HG02884 (cell line): ENCODE measurements around the gene CELF2.
A peak's percentile ranks its signal among the peaks of the same experiment; 100 is the strongest.

Experiments
- ATAC-seq: cut with Tn5 transposase; IDR thresholded peaks from one replicate; pipeline ENCODE4 v1.9.1; 2021; ENCODE audit warnings: mild to moderate bottlenecking, moderate library complexity; ENCODE audit not compliant: unreplicated experiment

CELF2 gene

DNA sequence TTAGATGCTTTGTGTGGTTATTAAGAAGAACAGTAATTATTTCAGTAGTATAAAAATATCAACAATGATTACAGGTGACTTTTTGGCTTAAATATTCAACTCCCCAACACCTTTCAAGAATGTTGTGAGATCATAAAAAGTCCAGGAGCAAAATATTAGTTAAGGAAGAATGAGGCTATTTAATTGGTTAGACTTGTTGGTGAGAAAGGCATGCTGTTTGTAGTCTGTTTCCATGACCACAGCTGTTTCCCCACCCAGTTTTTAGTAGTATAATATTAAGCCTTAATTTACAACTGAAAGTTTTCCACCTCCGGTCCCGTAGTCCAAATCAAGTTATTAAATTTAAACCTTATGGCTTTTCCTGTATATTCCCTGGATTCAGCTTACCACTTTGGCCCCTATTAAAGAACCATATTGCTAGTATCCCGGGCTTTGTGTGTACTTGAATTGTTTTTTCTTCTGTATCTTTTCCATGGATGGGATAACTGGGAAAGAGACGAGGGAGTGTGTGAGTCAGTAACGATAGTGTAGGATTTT, 133.3 kb downstream of the CELF2 start:
- no peak for ATAC-seq

GRCh38 chr10:11152801-11153200, 135.1 kb downstream of the CELF2 start:
- ATAC-seq, result no peak

DNA sequence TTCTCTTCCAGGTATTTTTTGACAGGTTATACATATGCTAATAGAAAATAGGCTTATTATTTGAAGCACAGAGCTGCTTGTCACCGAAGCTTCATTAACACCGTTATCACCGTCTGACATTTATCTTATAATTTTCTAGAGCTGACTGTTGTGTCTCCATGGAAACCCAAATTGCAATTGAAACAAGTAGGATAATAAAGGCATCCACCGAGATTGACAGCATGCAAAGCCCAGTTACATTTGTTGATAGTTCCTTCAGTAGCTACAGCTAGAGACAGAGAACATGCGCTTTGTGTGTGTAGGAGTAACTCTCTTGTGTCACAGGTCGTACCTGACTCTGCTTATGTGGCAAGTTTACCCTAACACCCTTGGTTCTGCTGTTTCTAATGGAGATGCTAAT, 135.6 kb downstream of the CELF2 start:
- no peak for ATAC-seq

- ATAC-seq, result no peak
Observed at GRCh38 chr10:11153766-11154165, 136.1 kb downstream of the CELF2 start.

DNA sequence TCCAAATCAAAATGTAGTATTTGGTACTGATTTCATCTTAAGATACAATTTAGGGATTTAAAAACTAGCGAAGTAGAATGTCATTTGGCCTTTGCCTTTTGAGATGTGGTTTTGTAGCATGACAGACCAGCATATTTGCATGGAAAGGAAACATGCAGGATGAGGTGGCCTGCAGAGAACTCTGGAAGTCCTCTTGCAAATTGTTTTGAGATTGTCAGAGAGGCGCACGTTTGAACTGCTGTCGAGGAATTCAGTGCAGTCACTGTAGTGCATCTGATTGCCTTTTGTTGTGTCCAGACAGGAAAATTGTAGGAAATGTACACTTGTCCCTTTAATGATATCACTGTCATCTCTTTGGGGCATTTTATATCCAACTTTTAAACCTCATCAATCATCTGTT, 136.7 kb downstream of the CELF2 start:
- peak; percentile 40 for ATAC-seq

DNA sequence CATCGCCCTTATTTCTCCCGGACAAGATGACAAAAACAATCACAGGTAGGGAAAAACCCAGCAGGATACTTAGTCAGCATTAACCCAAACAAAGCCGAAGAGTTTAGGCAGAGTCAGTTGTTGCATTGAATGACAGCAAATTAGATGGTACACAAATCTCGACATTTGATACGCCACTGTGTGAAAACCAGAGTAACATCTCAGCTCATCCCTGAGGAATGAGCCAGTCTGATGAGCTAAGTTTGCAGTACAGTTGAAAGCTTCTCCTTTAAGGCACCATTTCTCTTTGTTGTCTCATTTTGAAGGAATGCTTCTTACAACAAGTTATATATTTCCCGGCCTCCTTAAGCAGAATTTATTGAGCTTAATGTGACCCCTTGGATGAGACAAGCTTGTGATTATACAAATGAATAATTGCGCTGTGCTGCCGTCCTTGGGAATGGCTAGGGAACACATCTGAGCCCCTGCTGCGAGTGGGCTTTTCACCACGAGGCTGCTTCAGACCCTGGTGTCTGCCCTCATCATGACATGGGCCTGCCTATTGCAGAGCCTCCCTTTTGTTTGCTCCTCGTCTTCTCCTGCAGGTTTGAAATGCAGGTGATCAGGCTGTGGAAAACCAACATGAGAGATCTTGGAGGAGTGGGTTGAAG, 137.3 kb downstream of the CELF2 start:
- ATAC-seq, result no peak

GRCh38 chr10:11156480-11156879, 138.8 kb downstream of the CELF2 start:
- no peak for ATAC-seq

GRCh38 chr10:11157292-11158076, 139.8 kb downstream of the CELF2 start:
- no peak for ATAC-seq

- ATAC-seq, result no peak
Observed at GRCh38 chr10:11158080-11158479, 140.4 kb downstream of the CELF2 start.

DNA sequence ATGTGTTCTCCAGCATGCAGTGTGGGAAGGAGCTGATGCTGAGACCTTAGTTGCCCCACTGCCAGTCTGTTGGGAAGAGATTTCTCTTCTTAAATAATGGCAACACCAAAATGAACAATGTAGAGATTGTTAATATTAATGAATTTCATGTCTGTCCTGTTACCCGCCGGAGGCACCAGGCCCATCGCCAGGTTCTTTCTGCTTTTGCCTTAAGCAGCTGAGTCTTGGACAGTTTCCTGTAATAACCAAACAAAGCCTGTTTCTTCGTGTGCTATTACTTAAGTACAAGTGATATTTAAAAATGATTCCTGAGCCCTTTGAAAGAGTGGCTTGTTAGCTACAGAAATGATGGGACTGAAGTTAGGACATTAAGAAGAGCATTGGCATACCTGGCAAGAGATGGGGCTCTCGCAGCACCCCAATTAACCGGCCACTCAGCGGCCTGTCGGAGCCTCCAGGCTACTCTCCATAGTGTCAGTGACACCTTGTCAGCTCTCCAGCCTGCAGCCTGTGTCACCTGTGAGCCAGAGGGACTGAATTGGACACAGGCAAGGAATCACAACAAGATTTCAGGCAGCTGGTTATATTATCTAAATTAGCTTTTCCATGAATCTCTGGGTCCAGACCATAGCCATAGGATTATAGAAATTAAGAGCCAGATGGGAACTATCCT, 142.0 kb downstream of the CELF2 start:
- no peak for ATAC-seq

DNA sequence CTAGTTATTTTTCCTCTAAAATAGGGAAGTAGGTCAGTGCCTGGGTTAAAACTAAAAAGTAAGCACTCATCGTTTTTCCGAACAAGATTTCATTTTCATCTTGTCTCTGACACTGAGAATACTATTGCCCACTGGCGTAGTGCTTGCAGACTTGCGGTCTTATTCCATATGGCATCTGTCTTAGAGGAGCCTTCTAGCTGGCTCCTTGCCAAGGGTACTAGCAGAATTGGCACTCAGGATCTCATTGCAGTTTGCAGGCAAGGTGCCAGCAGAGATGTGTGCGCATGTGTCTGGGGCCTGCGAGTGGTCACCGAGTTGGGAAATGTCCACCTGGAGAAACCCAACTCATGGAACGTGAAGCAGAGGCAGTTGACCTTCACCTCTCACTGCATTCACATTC, 143.4 kb downstream of the CELF2 start:
- ATAC-seq, result no peak

- no peak for ATAC-seq
Observed at GRCh38 chr10:11161910-11162309, 144.2 kb downstream of the CELF2 start.

DNA sequence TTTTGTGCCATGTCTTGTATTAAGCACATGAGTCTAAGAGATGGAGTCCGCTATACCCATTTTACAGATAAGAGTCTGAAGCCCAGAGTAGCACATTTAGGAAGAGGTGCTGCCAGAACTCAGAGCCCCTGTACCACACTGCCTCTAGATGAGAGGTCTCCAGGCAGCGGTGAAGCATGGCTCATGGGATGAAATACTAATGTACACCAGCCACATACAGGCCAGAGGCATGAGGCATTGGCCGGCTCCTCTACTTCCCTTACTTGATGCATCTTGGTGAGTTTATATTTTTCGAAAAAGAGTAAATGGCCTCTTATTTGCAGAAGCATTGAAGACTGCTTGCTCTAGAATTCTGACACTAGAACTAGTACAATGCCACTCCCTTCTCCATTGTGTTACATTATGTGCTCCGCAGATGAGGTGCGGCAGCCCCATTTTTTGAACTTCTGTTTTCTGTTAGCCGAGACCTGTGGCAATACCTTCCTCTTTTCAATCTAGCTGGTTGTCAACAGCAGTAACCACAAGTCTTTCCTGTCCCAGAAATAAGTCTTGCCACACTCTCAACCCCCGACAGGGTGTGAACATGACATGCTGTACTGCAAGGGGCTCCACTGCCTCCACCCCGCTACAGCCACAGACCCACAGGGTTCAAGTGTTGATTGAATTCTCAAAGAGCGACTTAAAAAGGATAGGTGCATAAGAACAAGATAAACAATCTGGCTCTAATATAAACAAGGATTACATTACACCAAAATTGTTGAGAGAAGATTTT, 145.3 kb downstream of the CELF2 start:
- ATAC-seq, result peak; percentile 61

DNA sequence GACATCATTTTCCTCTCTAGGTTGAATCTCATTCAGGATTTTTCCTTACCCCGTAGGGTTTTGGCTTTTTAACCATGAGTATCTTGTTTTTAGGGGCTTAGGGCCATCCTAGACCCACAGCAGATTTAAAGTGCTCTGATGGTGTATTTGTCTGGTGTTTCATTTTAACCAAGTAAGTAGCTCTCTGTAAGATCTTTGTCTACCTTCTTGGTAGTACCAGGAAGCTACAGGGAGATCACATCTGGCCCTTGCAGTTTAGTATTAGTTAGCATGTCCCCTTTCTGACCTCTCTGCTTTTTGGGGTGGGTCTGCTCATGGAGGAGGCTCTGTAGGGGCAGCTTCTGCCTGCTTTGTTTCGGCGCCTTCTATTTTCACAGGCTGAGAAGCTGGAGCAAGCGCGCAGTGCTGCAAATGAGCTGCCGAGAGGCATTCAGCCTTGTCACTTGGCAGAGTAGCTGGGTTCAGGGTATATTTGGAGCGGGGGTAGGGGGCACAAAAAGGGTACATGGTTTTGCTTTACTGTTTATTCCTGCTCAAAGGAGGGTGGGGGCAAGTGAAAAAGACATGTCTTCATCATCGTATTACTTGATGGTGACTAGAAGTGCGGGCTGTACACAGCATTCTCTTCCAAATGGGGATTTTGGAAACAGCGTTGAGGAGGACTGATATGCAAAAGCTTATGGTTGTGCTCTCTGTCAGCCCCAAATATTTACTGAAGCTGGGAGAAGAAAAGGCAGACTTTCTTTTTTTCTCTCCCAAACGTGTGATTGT, 146.3 kb downstream of the CELF2 start:
- ATAC-seq, result no peak

DNA sequence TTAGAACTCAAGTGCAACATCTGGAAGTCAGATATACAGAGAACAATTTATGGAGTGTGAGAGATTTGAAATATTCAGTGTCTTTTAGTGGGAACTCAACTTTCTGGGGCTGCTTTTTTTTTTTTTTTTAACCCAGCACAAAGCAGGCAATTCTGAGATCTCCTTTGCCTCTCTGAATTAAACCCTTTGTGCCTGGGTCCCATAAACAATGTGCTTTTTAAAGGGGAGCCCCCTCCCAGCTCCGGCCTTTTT, 146.8 kb downstream of the CELF2 start:
- no peak for ATAC-seq

DNA sequence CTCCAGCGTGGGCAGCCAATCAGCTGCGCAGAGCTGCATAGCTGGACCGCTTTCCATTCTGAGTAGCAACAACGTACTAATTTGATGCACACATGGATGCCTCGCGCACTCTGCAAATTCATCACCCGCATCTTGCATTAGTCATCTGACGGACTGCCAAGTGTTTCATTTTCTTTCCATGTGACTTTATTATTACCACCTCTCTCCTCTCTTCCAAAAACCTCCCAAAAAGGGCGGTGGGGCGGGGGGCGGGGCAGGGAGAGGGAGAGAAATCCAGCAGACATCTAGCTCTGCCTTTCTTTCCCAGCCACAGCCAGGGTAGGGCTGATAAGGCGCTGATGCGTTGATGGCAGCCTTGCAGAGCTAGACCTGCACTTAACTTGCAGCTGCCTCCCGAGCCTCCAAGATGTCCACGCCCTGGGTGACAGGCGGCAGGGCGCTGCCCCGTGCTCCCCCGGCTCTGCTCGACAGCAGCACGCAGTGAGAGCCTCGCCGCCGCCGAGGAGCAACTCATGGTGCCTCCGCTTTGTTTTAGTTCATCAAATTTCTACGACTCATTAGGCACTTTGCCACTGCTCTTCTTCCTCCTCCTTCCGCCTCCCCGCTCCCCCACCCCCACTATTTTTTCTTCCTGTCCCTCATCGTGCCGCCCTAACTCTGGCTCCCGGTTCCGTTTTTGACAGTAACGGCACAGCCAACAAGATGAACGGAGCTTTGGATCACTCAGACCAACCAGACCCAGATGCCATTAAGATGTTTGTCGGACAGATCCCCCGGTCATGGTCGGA, 147.3 kb downstream of the CELF2 start:
- peak; percentile 21 for ATAC-seq

- peak; percentile 47 for ATAC-seq
Observed at GRCh38 chr10:11165591-11166543, 148.2 kb downstream of the CELF2 start.

- ATAC-seq, result no peak
Observed at GRCh38 chr10:11166550-11166949, 148.9 kb downstream of the CELF2 start.
